Mucosa of rectum (tissue), 2 donors: ENCODE measurements around the gene EEFSEC.

Source experiments
- H3K27ac ChIP-seq, 2 donors: one replicate each; pipeline ENCODE4 v1.7.0; 2013; ENCODE audit warnings: inconsistent platforms in 2 of 2, low read depth in 2 of 2, low read length in 2 of 2
- H3K27me3 ChIP-seq, 2 donors: one replicate each; pipeline ENCODE4 v1.7.0; 2013; ENCODE audit warnings: low read length in 2 of 2; ENCODE audit not compliant: control insufficient read depth in 2 of 2, insufficient read depth in 2 of 2
- H3K36me3 ChIP-seq, 2 donors: one replicate each; pipeline ENCODE4 v1.7.0; 2013; ENCODE audit warnings: low read length in 2 of 2; ENCODE audit not compliant: control insufficient read depth in 2 of 2, insufficient read depth in 2 of 2
- H3K4me1 ChIP-seq, 2 donors: one replicate each; pipeline ENCODE4 v1.7.0; 2013; ENCODE audit warnings: low read length in 2 of 2, mild to moderate bottlenecking in 1 of 2; ENCODE audit not compliant: control insufficient read depth in 2 of 2, insufficient read depth in 2 of 2
- H3K4me3 ChIP-seq, 2 donors: one replicate each; pipeline ENCODE4 v1.7.0; 2013; ENCODE audit warnings: low read length in 2 of 2
- H3K9ac ChIP-seq, 2 donors: one replicate each; pipeline ENCODE4 v1.7.0; 2013; ENCODE audit warnings: low read length in 2 of 2, low read depth in 1 of 2, mild to moderate bottlenecking in 1 of 2
- H3K9me3 ChIP-seq, 2 donors: one replicate each; pipeline ENCODE4 v1.7.0; 2013; ENCODE audit warnings: low read length in 2 of 2; ENCODE audit not compliant: control insufficient read depth in 2 of 2
- donor health status: healthy.
- donor health status: Normal muscosa, but diverticular disease.

The EEFSEC gene

DNA sequence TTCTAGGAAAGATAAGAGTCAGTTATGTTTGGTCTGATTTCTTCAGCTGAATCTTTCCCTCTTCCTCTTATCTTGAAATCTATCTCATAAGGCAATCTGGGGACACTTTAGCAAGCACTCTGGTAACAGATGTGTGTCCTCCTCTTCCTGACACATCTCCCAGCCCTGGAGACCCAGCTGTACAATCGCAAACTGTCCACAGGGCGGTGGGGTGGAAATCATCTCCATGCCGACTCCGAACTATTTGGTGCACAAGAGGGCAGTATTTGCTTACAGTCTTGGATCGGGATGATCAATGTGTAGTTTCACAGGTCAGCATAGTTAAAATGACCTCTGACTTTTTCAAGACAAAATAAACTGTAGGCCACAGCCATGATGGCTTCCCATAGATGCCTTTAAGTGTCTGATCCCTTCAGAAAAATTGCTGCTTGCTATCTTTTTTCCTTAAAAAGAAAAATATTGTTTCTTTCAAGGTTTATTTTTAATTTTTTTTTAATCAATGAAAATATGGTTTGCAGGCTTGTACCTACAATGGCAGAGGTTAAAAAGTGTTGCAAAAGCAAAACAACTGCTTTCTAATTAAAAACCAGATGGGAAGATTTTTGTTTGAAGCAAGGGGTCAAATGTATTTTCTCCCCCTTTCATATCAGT is 17.7 kb downstream of the EEFSEC start:
- Histone ChIP-seq H3K27me3 (no peaks in the 10 kb centered on the region), H3K4me1 (no peaks in the 10 kb centered on the region), H3K9me3 (no peaks in the 10 kb centered on the region), H3K4me3 (no peak overlapping the region), H3K9ac (no peak overlapping the region), H3K36me3 (no peaks in the 10 kb centered on the region), H3K27ac (no peak overlapping the region)

DNA sequence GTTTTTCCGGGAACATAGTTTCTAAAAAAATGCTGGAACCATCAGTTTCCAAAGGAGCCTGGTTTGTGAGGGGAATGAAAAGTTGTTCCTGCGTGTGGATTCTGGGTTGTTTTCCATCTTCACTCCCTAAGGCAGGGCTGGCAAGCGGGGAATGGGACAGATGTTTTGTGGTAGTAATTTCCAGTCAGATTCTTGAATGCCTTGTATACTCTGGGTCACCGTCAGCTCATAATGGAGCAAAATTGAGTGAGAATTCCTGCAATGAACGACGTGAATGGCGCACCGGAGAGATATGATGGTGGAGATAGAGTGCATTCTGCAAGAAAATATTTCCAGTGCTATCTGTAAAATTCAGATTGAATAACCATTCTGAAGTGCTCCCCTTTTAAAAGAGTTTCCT is 19.9 kb downstream of the EEFSEC start:
- Histone ChIP-seq H3K4me3 (no peak overlapping the region), H3K27ac (no peak overlapping the region), H3K36me3 (no peaks in the 10 kb centered on the region), H3K9me3 (no peaks in the 10 kb centered on the region), H3K4me1 (no peaks in the 10 kb centered on the region), H3K9ac (no peak overlapping the region), H3K27me3 (no peaks in the 10 kb centered on the region)

DNA sequence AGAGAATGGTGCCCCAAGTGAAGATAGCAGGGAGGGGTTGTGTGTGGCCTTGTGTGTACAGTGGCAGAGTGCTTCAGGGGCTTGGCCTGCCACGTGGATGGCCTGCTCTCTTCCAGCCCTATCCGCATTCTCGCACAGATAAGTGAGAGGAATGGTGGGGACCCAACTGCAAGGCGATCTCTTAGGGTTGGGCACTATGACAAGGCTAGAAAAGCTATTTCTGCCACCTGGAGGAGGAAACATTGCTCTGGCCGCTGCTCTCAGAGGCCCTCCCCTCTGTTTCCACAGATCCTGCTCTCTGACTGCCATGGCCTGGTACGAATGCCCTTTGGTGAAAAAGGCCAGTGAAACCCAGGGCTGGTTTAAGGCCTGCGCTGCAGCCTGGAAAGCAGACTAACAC is 20.6 kb downstream of the EEFSEC start:
- H3K9ac ChIP-seq: no peak overlapping the region
- H3K27me3 ChIP-seq: no peaks in the 10 kb centered on the region
- H3K27ac ChIP-seq: no peak overlapping the region
- H3K36me3 ChIP-seq: no peaks in the 10 kb centered on the region
- no peak overlapping the region for H3K4me3 ChIP-seq
- no peaks in the 10 kb centered on the region for H3K4me1 ChIP-seq
- H3K9me3 ChIP-seq: no peaks in the 10 kb centered on the region

DNA sequence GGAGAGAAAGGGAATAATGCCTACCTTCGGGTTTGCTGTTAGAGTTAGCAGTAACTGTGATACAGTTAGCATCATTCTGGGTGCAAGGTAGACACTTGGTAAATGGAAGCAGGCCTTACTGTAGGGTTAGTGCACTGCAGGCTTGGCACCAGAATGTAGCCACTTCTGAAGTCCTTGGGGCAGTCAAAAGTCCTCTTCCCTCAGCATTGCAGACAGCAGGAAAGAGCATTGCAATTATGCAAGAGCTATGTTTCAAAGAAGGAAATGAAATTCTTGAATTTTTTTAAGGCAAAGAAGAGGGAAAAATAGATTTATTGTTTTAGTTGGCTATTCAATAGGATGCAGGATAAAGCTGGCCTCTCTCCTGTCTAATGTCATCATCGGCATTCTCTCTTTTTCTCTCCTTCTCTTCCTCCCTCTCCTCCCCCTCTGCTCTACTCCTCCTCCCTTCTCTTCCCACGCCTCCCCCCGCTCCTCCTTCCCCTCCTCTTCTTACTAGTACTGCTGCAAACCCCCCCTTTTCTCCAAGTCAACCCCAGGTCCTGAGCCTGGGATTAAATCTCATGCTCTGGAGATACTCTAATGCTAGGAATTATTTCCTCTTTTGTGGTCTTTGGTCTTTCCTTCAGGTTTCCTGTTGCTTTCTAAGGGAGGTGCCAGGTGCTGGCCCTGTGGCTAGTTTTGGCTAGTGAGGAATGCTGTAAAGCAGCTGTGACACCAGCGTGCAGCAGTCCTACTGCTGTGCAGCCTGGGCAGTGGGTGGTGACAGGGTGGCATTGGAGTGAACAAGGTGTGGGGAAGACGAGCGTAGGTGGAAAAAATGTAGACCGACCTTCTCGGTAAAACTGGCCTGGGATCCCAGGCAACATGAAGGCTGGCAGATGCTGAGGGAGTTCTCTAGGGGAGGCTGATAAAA is 21.7 kb downstream of the EEFSEC start:
- no peaks in the 10 kb centered on the region for H3K36me3 ChIP-seq
- no peak overlapping the region for H3K9ac ChIP-seq
- no peaks in the 10 kb centered on the region for H3K27me3 ChIP-seq
- no peak overlapping the region for H3K27ac ChIP-seq
- no peaks in the 10 kb centered on the region for H3K4me1 ChIP-seq
- H3K9me3 ChIP-seq: no peaks in the 10 kb centered on the region
- H3K4me3 ChIP-seq: no peak overlapping the region

DNA sequence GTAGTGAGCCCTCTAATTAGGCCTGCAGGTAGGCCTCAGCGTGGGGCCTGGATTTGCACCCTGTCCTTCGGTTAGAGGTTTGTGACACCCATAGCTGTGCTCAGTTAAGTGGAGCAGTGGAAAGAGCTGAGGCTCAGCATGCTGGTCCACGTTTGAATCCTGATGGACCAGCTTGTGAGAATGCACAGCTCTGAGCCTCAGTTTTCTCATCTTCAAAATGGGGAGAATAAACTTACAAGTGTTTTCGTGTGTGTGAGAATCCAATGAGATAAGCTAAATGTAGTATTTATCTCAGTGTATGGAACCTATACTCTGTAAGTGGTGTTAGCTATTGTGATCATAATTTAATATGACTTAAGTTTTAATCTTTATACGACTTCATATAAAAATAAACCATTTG is 22.5 kb downstream of the EEFSEC start:
- Histone ChIP-seq H3K9ac (no peak overlapping the region), H3K4me3 (no peak overlapping the region), H3K27ac (no peak overlapping the region), H3K9me3 (no peaks in the 10 kb centered on the region), H3K4me1 (no peaks in the 10 kb centered on the region), H3K27me3 (no peaks in the 10 kb centered on the region), H3K36me3 (no peaks in the 10 kb centered on the region)

DNA sequence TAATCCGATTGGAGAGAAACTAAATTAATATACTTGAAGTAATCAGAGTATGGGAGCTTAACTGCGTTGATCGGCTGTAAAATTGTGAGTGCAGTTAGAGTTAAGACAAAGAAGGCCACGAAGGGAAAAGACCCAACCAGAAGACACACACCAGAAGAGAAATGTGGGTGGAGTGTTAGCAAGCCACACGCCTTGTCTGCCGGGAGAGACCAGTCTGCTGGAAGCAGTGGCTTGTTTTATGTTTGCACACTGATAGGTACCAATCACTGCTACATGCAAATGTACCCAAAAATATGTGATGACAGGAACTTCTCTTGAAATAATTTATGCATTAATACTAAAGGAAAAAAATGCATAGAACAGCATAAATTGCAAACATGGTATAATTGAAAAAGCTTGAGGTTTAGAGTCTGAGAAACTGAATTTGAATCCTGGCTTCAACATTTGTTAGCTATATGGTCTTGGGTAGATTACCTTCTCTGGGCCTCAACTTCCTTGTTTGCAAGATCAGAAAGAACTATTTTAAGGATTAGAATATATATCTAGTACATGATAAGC is 23.1 kb downstream of the EEFSEC start:
- H3K27me3 ChIP-seq: no peaks in the 10 kb centered on the region
- H3K4me3 ChIP-seq: no peak overlapping the region
- no peaks in the 10 kb centered on the region for H3K36me3 ChIP-seq
- no peaks in the 10 kb centered on the region for H3K4me1 ChIP-seq
- H3K9ac ChIP-seq: no peak overlapping the region
- no peaks in the 10 kb centered on the region for H3K9me3 ChIP-seq
- H3K27ac ChIP-seq: no peak overlapping the region

DNA sequence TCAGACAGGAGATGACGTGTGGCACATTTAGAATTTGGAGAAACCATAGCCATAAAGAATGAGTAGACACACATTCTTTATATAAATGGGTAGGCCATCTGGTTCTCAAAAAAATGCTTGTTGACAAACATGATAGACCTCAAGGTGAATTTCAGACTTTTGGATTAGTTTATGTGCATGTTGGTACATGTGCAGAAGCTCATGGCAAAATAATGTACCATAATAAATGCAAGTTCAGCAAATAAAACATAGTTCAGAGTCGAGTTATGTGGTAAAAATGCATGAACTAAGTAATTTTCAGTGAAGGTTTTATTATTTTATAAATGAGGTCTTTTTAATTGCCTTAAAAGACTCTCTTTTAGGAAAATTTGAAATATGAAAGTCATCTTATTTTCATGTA is 24.6 kb downstream of the EEFSEC start:
- no peaks in the 10 kb centered on the region for H3K9me3 ChIP-seq
- no peak overlapping the region for H3K9ac ChIP-seq
- no peak overlapping the region for H3K4me3 ChIP-seq
- H3K4me1 ChIP-seq: no peaks in the 10 kb centered on the region
- no peak overlapping the region for H3K27ac ChIP-seq
- H3K27me3 ChIP-seq: no peaks in the 10 kb centered on the region
- H3K36me3 ChIP-seq: no peaks in the 10 kb centered on the region

DNA sequence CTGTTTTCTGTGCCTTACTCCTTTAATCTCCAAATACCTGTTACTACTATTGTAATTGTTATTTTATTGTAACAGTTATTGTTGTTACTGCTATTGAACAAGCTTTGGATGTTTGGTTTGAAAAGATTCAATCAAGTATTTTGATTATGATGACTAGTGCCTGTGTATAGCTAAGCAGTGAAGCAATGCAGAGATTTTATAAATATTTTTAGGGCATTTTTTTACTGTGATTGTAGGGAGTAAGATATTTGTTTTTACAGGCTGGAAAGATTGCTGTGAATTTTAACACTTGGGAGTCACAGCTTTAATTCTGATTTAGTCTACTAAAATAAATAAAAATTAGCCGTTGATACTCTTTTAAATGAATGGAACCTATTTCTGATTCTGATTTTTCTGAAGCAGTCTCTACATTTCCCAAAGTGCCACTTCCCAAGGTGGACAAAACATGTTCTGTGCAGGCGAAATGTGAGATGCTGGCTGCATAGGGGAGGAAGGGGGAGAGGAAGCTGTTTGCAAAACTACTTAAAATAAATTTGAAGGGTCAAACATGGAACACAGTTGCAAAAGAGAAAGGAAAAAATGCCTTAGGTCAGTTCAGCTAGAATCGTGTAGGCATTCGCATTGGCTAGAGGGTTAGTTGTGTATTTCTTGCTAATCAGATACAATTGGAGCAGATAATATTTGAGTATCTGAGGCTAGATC is 25.7 kb downstream of the EEFSEC start:
- Histone ChIP-seq H3K9ac (no peak overlapping the region), H3K4me1 (no peaks in the 10 kb centered on the region), H3K4me3 (no peak overlapping the region), H3K27me3 (no peaks in the 10 kb centered on the region), H3K36me3 (no peaks in the 10 kb centered on the region), H3K9me3 (no peaks in the 10 kb centered on the region), H3K27ac (no peak overlapping the region)

DNA sequence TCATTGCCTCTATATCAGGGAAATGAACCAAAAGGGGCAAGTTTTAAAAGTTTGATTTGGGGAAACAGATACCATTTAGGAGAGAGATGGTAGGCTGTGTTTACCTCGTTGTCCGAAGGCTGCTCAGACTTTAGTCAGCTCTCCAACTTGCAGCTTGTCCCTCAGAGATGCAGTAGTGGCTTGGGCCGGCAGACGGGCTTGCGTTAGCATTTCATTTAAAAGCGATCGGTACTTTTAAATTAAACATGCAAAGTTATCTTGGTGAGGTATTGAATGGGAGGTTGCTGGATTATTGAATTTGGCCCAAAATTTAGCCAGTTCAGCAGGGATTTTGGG is 26.2 kb downstream of the EEFSEC start:
- Histone ChIP-seq H3K4me3 (no peak overlapping the region), H3K27me3 (no peaks in the 10 kb centered on the region), H3K9me3 (no peaks in the 10 kb centered on the region), H3K36me3 (no peaks in the 10 kb centered on the region), H3K4me1 (no peaks in the 10 kb centered on the region), H3K9ac (no peak overlapping the region), H3K27ac (no peak overlapping the region)

DNA sequence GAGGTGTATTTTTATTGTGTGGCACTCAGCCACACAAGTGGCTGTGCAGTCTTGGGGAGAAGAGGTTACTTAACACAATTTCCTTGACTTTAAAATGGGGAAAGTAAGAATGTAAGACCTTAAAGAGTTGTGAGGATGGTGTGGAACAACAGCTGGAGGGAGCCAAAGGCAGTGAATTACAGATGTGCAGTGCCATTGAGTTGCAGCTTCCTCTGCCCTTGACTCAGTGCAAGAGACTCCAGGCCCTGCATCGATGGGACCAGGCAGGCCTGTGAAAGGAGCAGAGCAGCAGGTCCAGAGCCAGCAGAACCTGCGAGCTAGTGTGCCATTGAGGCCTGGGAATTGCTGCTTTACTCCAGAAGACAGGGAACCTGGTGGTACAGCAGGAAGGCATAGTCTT is 27.2 kb downstream of the EEFSEC start:
- no peaks in the 10 kb centered on the region for H3K9me3 ChIP-seq

More for the DNA sequence above, 27.2 kb downstream of the EEFSEC start:
- Histone ChIP-seq H3K27me3 (no peaks in the 10 kb centered on the region), H3K9ac (no peak overlapping the region), H3K36me3 (no peaks in the 10 kb centered on the region), H3K27ac (no peak overlapping the region), H3K4me3 (no peak overlapping the region), H3K4me1 (no peaks in the 10 kb centered on the region)
